ENCODE measurements around the gene PPP4R2.

DNA sequence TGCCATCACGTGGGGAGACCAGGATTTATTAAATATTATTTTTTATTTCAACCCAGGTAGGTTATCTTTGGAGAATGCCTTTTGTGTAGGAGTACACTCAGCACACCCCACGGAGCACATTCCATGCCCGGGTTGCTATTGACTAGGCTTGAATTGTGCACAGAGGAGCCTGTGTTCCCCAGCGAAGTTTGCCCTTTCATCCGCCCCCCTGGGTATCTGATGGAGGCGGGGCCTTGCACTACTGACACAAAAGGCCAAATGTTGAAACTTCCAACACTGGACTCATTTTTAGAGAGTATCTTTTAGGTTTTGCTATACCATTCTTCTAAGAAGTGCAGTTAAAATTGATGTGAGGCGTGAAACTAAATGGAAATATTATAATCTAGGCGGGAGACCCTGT lies 39.3 kb upstream of the PPP4R2 start:
- TF ChIP-seq, protein P1, sequence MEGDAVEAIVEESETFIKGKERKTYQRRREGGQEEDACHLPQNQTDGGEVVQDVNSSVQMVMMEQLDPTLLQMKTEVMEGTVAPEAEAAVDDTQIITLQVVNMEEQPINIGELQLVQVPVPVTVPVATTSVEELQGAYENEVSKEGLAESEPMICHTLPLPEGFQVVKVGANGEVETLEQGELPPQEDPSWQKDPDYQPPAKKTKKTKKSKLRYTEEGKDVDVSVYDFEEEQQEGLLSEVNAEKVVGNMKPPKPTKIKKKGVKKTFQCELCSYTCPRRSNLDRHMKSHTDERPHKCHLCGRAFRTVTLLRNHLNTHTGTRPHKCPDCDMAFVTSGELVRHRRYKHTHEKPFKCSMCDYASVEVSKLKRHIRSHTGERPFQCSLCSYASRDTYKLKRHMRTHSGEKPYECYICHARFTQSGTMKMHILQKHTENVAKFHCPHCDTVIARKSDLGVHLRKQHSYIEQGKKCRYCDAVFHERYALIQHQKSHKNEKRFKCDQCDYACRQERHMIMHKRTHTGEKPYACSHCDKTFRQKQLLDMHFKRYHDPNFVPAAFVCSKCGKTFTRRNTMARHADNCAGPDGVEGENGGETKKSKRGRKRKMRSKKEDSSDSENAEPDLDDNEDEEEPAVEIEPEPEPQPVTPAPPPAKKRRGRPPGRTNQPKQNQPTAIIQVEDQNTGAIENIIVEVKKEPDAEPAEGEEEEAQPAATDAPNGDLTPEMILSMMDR (IDR thresholded peaks at IDR 0.05 in 2 of 3, conservative IDR thresholded peaks at IDR 0.05 in 1 of 3; ENCODE audit: control insufficient read depth in 2 of 3, extremely low read depth in 1 of 3, insufficient read depth in 1 of 3, low read depth in 3 of 3, low read length in 3 of 3), result no peak
- no peak for TF ChIP-seq YY1 (IDR thresholded peaks at IDR 0.05; ENCODE audit: low read depth, low read length)
- no peak for TF ChIP-seq NFXL1 (IDR thresholded peaks at IDR 0.05; ENCODE audit: borderline replicate concordance)
- no peak for TF ChIP-seq SMC3 (IDR thresholded peaks at IDR 0.05; ENCODE audit: borderline replicate concordance, low read length)
- TF ChIP-seq, protein P2, sequence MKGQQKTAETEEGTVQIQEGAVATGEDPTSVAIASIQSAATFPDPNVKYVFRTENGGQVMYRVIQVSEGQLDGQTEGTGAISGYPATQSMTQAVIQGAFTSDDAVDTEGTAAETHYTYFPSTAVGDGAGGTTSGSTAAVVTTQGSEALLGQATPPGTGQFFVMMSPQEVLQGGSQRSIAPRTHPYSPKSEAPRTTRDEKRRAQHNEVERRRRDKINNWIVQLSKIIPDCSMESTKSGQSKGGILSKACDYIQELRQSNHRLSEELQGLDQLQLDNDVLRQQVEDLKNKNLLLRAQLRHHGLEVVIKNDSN (IDR thresholded peaks at IDR 0.05; ENCODE audit: borderline replicate concordance, extremely low read length, insufficient read depth, low read depth, low read length), result no peak
- no peak for TF ChIP-seq ZNF24 (IDR thresholded peaks at IDR 0.05)
- TF ChIP-seq, protein P3, sequence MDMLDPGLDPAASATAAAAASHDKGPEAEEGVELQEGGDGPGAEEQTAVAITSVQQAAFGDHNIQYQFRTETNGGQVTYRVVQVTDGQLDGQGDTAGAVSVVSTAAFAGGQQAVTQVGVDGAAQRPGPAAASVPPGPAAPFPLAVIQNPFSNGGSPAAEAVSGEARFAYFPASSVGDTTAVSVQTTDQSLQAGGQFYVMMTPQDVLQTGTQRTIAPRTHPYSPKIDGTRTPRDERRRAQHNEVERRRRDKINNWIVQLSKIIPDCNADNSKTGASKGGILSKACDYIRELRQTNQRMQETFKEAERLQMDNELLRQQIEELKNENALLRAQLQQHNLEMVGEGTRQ (IDR thresholded peaks at IDR 0.05; ENCODE audit: borderline replicate concordance, low read depth, low read length), result no peak
- TF ChIP-seq, protein P4, sequence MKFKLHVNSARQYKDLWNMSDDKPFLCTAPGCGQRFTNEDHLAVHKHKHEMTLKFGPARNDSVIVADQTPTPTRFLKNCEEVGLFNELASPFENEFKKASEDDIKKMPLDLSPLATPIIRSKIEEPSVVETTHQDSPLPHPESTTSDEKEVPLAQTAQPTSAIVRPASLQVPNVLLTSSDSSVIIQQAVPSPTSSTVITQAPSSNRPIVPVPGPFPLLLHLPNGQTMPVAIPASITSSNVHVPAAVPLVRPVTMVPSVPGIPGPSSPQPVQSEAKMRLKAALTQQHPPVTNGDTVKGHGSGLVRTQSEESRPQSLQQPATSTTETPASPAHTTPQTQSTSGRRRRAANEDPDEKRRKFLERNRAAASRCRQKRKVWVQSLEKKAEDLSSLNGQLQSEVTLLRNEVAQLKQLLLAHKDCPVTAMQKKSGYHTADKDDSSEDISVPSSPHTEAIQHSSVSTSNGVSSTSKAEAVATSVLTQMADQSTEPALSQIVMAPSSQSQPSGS (IDR thresholded peaks at IDR 0.05; ENCODE audit: low read length), result no peak
- TF ChIP-seq PAX8 (IDR thresholded peaks at IDR 0.05), result no peak
- TF ChIP-seq, protein P5, sequence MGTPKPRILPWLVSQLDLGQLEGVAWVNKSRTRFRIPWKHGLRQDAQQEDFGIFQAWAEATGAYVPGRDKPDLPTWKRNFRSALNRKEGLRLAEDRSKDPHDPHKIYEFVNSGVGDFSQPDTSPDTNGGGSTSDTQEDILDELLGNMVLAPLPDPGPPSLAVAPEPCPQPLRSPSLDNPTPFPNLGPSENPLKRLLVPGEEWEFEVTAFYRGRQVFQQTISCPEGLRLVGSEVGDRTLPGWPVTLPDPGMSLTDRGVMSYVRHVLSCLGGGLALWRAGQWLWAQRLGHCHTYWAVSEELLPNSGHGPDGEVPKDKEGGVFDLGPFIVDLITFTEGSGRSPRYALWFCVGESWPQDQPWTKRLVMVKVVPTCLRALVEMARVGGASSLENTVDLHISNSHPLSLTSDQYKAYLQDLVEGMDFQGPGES (IDR thresholded peaks at IDR 0.05), result no peak
- no peak for TF ChIP-seq POLR2A (IDR thresholded peaks at IDR 0.05; ENCODE audit: low read depth, low read length)
